ENCODE data around the gene OR4D2.

OR4D2 gene

DNA sequence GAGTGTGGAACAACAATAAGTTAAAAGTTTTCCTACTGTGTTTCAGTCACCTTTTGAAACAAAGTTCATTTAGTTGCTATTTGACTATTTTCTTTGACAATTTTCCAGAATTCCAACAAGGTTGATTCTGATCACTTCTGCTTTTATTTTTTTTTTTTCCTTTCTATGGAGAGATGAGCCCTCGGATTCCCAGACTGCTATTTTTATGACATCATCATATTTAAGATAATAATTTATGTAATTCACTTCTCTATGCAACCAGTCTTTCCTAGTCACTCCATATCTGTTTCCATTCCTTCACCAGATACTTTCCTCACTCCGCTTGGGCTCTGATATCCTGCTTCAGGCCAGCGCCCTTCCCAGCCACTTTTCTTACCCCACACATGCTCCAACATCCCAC lies 8.1 kb downstream of the OR4D2 start:
- DNase-seq (ENCODE audit: low spot score), result no peak

GRCh38 chr17:58176200-58176599 lies 9.4 kb downstream of the OR4D2 start:
- DNase-seq (ENCODE audit: low spot score), result no peak

GRCh38 chr17:58181796-58182195 lies 15.0 kb downstream of the OR4D2 start:
- no peak for DNase-seq (ENCODE audit: low spot score)

- DNase-seq (ENCODE audit: low spot score), result no peak
Observed at GRCh38 chr17:58183514-58183913, 16.7 kb downstream of the OR4D2 start.

DNA sequence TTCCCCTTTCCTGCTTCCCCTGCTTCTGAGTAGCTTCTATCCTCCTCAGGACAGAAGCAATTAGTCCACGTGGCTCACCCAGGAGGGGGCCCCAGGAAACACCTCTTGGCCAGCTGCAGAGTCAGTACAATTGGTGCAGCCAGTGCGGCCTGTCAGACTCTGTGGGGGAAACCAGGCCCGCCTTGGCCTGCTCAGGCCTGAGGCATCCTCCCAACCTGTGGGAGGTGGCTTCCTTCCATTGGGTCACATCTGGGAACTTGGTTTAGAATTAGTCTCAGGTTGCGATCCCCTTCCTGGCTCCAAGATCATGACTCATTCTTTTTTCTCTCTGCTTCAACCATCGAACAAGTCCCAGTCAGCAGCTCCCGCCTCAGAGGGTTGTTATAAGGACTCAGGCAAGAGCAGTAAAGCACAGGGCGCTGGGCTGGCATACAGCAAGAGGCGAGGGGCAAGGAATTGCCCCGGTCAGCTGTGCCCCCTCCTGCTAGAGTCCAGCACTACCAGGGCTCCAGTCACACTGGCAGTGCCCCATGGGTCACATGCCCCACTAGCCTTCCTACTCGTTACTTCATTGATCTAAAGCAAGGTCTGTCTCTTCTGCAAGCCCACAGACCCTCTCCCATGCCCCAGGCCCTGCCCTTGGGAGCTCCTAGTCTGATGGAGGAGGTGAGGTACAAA lies 17.7 kb downstream of the OR4D2 start:
- peak; percentile 71 for DNase-seq (ENCODE audit: low spot score)

DNA sequence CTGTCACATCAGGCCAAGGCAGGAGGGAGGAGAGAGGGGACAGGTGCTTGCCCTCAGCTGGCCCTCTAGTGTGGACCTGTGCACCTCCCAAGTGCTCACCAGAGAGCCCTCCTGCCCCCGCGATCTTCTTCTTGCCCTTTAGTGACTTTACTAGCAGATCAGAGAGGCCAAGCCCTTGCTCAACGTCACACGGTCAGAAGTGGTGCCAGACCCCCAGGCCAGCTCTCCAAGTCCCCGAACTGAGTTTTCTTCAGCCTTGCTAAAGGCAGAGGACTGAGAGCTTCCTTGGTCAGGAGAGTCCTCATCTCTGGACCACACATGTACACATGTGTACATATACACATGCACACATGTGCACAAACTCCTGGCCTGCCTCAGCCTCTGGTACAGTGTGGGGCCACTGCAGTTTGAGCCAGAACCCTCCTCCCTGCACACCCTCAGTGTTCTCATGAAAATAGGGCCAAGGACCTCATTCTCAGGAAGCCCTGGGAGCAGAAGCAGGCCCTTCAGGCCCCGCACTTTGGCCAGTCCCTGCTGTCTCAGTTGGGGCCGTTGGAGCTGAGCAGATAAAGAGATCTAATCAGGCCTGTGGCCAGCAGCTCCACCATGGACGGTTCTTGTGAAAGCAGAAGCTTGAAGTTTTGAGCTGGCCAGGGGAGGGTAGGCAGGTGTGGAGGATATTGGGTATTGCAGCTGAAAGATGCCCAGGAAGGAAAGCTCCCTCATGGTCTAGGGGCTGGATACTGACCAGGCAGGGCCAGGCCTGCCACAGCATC lies 18.4 kb downstream of the OR4D2 start:
- no peak for DNase-seq (ENCODE audit: low spot score)

DNA sequence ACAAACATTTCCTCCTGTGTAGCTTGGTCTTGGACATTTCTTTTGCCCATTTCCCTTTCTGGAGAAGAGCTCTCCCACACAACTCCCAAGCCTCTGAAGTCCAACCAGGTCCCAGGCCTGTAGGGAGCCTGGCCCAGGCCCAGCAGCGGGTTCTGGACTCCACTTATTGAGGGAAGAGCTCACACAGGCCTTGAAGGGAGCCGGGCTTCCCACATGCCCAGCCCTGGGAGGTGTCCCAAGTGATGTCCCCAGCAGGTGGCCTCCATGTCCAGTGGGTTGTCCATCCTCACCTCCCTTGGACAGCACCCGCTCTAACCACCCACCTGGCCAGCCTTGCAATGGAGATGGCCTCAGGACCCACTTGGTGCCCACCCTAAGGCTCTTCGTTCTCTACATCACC lies 19.8 kb downstream of the OR4D2 start:
- DNase-seq (ENCODE audit: low spot score), result no peak

DNA sequence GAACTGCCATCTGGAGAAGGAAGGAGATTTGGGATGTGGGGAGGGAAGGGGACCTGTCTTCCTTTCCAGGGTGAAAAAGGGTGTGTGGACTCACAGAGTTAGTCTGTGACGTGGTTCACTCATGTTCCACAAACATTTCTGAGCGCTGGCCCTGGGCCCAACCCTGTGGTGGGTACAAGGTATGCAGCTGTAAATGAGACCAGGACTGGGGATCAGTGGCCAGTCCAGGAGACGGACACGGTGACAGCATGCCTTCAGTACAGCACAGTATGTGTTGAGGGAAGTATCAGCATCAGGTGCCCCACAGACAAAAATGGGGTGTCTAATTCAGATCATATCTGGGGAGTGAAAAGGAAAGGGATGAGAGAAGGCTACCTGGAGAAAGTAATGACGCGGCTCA lies 20.3 kb downstream of the OR4D2 start:
- no peak for DNase-seq (ENCODE audit: low spot score)

GRCh38 chr17:58187675-58188074 lies 20.9 kb downstream of the OR4D2 start:
- DNase-seq (ENCODE audit: low spot score), result no peak

GRCh38 chr17:58189436-58190146 lies 22.8 kb downstream of the OR4D2 start:
- peak; percentile 82 for DNase-seq (ENCODE audit: low spot score)

GRCh38 chr17:58191241-58191896 lies 24.6 kb downstream of the OR4D2 start:
- peak; percentile 38 for DNase-seq (ENCODE audit: low spot score)

GRCh38 chr17:58192612-58193011 lies 25.8 kb downstream of the OR4D2 start, which contains the start of gene EPX:
EPX (plus strand) TSS chr17:58192726; CDS start chr17:58192847, 121 bp downstream.
- DNase-seq (ENCODE audit: low spot score), result no peak

GRCh38 chr17:58193641-58194255 lies 27.0 kb downstream of the OR4D2 start:
- no peak for DNase-seq (ENCODE audit: low spot score)

DNA sequence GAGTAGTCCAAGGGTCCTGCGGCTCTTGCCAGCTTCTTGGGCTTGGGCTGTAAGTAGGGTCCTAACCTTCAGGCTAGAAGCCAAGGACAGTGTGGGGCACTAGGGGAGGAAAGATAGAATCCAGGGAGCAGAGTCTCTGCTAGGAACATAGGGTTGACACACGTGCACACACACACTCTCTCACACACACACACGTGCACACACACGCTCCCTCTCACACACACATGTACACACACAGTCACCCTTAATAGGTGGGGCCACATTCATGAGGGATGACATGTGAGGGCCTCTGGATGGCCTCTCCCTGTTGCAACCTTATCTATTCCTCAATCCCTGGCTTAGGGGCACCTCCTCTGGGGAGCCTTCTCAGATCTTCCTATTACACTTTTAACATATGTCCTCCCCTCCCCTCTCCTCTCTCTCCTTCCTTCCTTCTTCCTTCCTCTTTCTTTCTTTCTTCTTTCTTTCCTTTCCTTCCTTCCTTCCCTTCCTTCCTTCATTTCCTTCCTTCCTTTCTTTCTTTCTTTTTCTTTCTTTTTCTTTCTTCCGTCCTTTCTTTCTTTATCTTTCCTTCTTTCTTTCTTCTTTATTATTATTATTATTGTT lies 28.8 kb downstream of the OR4D2 start:
- DNase-seq (ENCODE audit: low spot score), result no peak

- DNase-seq (ENCODE audit: low spot score), result no peak
Observed at GRCh38 chr17:58196610-58197009, 29.8 kb downstream of the OR4D2 start.

DNA sequence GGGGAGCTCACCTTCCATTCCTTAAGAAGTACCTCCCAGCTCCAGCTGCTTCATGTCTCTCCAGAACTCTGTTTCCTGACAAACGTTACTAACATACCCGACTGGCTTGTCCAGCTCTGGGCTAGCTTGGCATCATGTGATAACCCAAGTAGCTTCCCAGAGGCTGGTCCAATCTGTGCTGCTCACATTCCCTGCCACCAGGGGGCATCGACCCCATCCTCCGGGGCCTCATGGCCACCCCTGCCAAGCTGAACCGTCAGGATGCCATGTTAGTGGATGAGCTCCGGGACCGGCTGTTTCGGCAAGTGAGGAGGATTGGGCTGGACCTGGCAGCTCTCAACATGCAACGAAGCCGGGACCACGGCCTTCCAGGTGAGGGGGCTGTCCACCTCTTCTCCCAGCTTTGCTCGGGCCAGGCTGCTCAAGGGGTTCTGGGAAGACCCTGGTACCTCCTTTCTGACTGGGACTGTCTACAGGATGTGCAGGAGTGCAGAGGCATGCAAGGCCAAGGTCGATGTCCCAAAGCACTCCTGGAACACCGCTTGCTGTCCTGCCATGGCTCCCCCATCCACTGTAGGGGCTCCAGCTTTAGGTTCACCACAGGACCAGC lies 33.3 kb downstream of the OR4D2 start:
- peak; percentile 68 for DNase-seq (ENCODE audit: low spot score)

- no peak for DNase-seq (ENCODE audit: low spot score)
Observed at GRCh38 chr17:58202859-58203258, 36.1 kb downstream of the OR4D2 start.

- DNase-seq (ENCODE audit: low spot score), result no peak
Observed at GRCh38 chr17:58204796-58205195, 38.0 kb downstream of the OR4D2 start.

DNA sequence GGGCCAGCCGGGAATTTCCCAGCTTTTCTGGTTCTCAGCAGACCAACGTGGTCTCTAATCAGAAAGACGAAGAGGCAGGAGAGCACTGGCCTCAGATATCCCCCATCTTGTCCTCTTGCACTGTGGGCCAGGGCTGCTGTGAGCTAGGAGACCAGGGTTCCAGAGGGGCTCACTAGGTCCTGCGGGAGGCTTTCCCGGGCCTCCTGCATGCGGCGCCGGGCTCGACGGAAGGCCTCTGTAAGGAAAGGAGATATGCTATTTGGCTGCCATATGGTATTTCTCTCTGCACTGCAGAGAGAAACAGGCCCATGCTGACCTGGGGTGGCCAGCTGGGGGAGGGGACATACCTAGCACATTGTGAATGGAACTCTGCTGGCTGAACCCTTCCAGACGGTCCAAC lies 39.2 kb downstream of the OR4D2 start:
- no peak for DNase-seq (ENCODE audit: low spot score)

- DNase-seq (ENCODE audit: low spot score), result no peak
Observed at GRCh38 chr17:58207451-58207850, 40.7 kb downstream of the OR4D2 start.

DNA sequence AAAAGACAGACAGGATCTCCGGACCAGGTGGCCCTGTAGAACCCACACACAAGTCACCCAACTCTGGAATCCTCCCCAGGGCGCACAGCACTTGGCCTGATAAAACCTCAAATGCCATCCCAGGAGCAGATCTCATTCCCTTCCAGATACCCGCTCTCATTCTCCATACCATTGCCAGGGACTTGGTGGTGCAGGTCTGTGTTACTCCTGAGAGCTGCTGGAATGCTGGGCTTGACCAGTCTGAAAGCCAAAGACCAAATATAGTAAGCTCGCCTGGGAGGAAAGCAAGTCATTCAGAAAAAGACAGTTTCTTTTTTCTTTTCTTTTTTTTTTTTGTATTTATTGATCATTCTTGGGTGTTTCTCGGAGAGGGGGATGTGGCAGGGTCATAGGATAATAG lies 41.6 kb downstream of the OR4D2 start:
- DNase-seq (ENCODE audit: low spot score), result no peak

All from kidney tubule cell (primary cell).